HG02884 (cell line): ENCODE data around the gene CASP2.

Experiments
- ATAC-seq: cut with Tn5 transposase; IDR thresholded peaks from one replicate; pipeline ENCODE4 v1.9.1; 2021; ENCODE audit warnings: mild to moderate bottlenecking, moderate library complexity; ENCODE audit not compliant: unreplicated experiment

The CASP2 gene

GRCh38 chr7:143325240-143325639, 37.1 kb downstream of the CASP2 start:
- peak; percentile 60 for ATAC-seq

- ATAC-seq: peak; percentile 64
Measured at GRCh38 chr7:143327903-143328302, 39.8 kb downstream of the CASP2 start.

DNA sequence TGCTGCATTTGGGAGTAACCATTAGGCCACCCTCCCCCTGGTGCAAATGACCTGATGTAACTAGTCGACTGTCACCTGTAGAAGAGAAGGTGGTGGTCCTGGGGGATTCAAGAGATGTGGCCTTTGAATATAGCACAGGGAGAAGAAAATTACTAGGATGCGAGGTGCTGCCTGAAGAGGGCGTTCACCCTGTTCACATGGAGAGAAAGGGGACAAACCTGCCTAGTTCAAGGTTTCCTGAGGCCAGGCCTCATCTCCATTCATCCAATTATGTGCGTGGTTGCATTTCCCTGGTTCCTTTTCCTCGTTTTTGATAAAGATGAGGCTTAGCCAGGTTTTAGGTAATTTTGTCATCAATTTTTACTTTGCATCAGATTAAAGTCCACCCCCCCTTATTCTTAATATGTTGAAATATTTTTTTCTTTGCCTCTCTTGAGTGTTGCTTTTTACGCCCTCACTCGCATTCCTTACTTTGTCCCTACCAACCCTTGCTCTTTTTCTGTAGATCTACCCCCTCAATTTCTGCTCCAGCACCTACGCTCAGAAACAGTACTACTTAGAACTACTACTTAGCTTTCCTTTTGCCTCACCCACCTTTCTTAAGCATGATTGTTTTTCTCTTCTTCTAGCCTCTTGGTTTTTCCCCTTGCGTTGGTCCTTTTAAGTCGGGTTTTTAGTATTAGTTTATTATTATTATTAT, 41.5 kb downstream of the CASP2 start:
- ATAC-seq: no peak

GRCh38 chr7:143331179-143331801, 43.1 kb downstream of the CASP2 start:
- no peak for ATAC-seq

DNA sequence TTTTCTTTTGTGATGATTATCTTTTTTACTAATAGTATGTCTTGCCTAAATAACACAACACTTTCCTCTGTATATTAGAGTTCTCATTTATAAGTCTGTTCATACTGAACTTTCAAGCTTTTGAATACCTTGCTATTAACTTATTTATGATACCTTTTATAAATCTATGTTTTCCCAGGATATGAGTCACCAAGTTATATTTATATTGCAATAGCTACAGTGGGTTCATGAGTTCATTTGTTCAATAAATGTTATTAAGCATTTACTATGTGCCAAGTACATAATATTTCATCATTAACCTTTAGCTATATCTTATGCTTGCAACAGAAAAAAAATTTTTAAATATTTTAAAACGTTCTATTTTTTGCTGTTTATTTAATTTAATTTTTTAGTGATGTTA, 46.1 kb downstream of the CASP2 start:
- ATAC-seq: no peak

- no peak for ATAC-seq
Measured at GRCh38 chr7:143337216-143337615, 49.1 kb downstream of the CASP2 start.

- ATAC-seq: no peak
Measured at GRCh38 chr7:143341842-143342241, 53.7 kb downstream of the CASP2 start.

DNA sequence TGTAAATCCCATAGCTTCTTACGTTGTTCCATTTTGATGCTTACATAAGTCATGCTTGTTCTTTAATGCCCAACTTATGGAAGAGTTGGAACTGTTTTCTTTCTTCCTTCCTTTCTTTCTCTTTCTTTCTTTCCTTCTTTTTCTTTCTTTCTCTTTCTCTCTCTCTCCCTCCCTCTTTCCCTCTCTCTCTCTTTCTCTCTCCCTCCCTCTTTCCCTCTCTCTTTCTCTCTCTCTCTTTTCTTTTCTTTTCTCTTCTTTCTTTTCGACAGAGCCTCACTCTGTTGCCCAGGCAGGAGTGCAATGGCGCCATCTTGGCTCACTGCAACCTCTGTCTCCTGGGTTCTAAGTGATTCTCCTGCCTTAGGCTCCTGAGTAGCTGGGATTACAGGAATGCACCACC, 55.4 kb downstream of the CASP2 start:
- no peak for ATAC-seq

DNA sequence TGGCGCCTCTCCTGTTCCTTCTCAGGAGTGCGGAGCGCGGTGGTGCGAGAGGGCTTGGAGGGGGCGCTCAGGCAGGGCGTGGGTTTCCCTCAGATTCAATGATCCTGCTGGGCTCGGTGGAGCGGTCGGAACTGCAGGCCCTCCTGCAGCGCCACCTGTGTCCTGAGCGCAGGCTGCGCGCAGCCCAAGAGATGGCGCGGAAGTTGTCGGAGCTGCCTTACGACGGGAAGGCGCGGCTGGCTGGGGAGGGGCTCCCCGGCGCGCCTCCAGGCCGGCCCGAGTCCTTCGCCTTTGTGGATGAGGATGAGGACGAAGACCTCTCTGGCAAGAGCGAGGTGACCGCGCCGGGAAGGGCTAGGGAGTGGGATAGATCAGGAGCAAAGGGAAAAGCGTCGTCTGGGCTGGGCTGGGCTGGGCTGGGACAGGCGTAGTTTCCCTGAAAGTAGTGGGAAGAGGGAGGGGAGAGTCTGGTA, 57.3 kb downstream of the CASP2 start:
- ATAC-seq: peak; percentile 81

DNA sequence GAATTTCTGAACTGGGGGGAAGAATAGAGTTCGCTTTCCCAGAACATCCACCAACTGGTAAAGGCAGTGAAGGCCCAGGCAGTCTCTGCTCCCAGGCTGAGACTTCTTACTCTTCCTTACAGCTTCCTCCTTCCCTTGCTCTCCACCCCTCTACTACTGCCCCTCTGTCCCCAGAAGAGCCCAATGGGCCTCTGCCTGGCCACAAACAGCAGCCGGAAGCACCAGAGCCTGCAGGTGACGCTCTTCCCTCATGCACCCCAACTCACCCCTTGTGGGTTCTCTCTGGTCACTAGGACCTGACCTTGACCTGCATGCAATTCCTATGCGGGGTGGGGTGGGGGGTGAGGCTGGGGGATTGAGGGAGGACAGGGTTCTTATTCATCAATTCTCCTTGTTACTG, 57.9 kb downstream of the CASP2 start:
- no peak for ATAC-seq

DNA sequence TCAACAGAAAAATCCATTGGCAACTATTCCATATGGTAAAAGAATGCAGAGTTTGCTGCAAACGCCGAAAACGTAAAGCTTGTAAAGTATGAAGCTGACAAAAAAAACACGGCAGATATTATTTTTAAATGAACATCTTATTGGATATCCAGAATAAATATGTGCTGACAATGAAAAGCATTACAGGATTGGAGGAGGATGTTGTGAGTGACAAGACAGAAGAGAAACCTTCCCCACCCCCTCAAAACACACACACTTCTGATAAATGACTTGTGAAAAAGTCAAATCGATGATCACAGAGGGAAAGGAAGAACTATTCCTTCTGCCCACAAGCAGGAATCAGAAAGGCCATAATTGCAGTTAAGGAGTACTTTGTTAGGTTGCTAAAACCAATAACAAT, 59.8 kb downstream of the CASP2 start:
- no peak for ATAC-seq

- ATAC-seq: no peak
Measured at GRCh38 chr7:143351060-143351459, 62.9 kb downstream of the CASP2 start.

- no peak for ATAC-seq
Measured at GRCh38 chr7:143351574-143351973, 63.4 kb downstream of the CASP2 start.

GRCh38 chr7:143352531-143353002, 64.4 kb downstream of the CASP2 start:
- no peak for ATAC-seq

- ATAC-seq: no peak
Measured at GRCh38 chr7:143354376-143354775, 66.2 kb downstream of the CASP2 start.

DNA sequence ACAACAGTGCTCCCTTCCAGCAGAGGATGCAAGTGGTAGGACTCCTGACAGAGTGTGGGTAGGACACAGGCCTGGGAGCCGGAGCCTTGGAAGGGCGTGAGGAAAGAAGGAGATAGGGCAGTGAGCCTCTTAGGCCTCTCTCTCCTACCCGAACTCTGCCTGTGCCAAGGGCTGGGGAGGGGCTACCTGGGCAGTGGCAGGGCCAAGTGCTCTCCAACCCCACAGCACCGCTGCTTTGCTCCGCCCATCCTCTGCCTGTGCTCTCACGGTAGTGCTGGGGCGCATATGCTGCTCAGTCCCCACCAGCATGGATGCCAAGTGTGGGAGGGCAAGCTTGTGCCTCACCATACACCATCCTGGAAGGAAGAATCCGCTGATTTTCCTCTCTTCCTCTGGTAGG, 66.8 kb downstream of the CASP2 start:
- no peak for ATAC-seq

GRCh38 chr7:143355450-143356385, 67.6 kb downstream of the CASP2 start:
- no peak for ATAC-seq

DNA sequence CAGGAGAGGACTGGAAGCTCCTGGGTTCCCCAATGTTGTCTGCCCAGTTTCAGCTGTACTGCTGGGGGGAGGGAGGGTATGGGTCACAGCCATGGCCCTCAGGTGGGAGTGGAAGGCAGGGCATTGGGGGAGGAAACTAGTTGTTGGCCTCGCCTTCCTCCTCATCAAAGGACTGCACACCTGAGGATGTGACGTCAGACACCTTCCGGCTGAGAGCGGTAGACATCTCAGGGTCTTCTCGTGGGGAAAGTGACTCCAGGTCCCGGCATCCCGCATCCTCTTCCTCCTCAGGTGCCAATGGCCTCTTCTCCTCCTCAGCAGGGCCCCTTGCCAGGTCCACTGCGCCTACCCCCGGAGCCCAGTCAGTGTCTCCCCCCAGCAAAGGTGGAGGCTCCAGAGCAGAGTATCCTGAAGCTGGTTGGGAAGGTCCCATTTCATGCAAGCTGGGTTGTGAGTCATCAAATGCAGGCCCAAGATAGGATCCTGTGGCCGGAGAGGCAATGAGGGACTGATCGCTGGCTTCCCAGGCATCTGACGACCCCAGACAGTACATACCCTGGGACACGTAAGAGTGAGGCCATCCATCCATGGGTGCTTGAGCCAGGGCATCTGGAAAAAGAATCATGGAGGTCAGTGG, 68.4 kb downstream of the CASP2 start:
- no peak for ATAC-seq
